HepG2 (cell line): Measurements from ENCODE around the gene GLB1L. TPM values are rescaled to one million over a fixed set of nuclear protein-coding genes. Genes with fewer than 3 reads are reported as not detected.

Source experiments
- ARNTL ChIP-seq: sonication (generic); formaldehyde crosslinking; IDR thresholded peaks from 2 replicates; pipeline ENCODE4 v1.4.0; 2020; ENCODE audit warnings: mild to moderate bottlenecking, missing genetic modification reagents
- BORCS8-MEF2B ChIP-seq: sonication (generic); formaldehyde crosslinking; IDR thresholded peaks from 2 replicates; pipeline ENCODE4 v1.8.0; 2022; ENCODE audit warnings: mild to moderate bottlenecking, missing genetic modification reagents
- BRF2 ChIP-seq: sonication (generic); formaldehyde crosslinking; IDR thresholded peaks from 2 replicates; pipeline ENCODE4 v1.8.1; 2022; ENCODE audit warnings: mild to moderate bottlenecking, missing genetic modification reagents
- EED ChIP-seq: sonication (generic); formaldehyde crosslinking; IDR thresholded peaks from 2 replicates; pipeline ENCODE4 v1.5.0; 2020; ENCODE audit warnings: mild to moderate bottlenecking, missing genetic modification reagents
- GTF2F1 ChIP-seq: fragments of 150-350 bp; IDR thresholded peaks from 2 replicates; pipeline ENCODE4 v1.6.1; 2014; ENCODE audit warnings: low read length
- GTF3A ChIP-seq: sonication (generic); formaldehyde crosslinking; conservative IDR thresholded peaks from 2 replicates; pipeline ENCODE4 v1.4.0; 2020; ENCODE audit warnings: mild to moderate bottlenecking, missing genetic modification reagents
- JDP2 ChIP-seq: sonication (generic); formaldehyde crosslinking; IDR thresholded peaks from 2 replicates; pipeline ENCODE4 v1.8.1; 2022; ENCODE audit warnings: missing genetic modification reagents, borderline replicate concordance
- MAFG ChIP-seq: sonication (generic); formaldehyde crosslinking; IDR thresholded peaks from 2 replicates; pipeline ENCODE4 v1.5.1; 2020; ENCODE audit warnings: mild to moderate bottlenecking, missing genetic modification reagents
- MLX ChIP-seq: IDR thresholded peaks from 2 replicates; pipeline ENCODE4 v1.6.1; 2016
- MTA3 ChIP-seq: sonication (generic); formaldehyde crosslinking; IDR thresholded peaks from 2 replicates; pipeline ENCODE4 v1.4.0; 2020; ENCODE audit warnings: missing genetic modification reagents
- PHF21A ChIP-seq: sonication (generic); formaldehyde crosslinking; IDR thresholded peaks from 2 replicates; pipeline ENCODE4 v1.5.0; 2020; ENCODE audit warnings: mild to moderate bottlenecking, missing genetic modification reagents
- POLR2AphosphoS2 ChIP-seq: IDR thresholded peaks from 2 replicates; pipeline ENCODE4 v1.6.1; 2011; ENCODE audit warnings: low read depth, low read length, improper control_type of control experiment
- SP140L ChIP-seq: sonication (generic); formaldehyde crosslinking; IDR thresholded peaks from 2 replicates; pipeline ENCODE4 v1.4.0; 2020; ENCODE audit warnings: missing genetic modification reagents, borderline replicate concordance
- SRSF4 ChIP-seq: fragments of 200-400 bp; formaldehyde crosslinking; IDR thresholded peaks from one replicate; pipeline ENCODE4 v1.6.1; 2018; ENCODE audit warnings: mild to moderate bottlenecking, low read depth, low read length, moderate library complexity; ENCODE audit not compliant: poor library complexity, severe bottlenecking
- ZBTB4 ChIP-seq: sonication (generic); formaldehyde crosslinking; IDR thresholded peaks from 2 replicates; pipeline ENCODE4 v1.4.0; 2020; ENCODE audit warnings: missing genetic modification reagents, mild to moderate bottlenecking, borderline replicate concordance
- ZFP82 ChIP-seq: sonication (generic); formaldehyde crosslinking; IDR thresholded peaks from 2 replicates; pipeline ENCODE4 v1.5.1; 2020; ENCODE audit warnings: mild to moderate bottlenecking, missing genetic modification reagents, borderline replicate concordance
- ZNF672 ChIP-seq: sonication (generic); formaldehyde crosslinking; IDR thresholded peaks from 2 replicates; pipeline ENCODE4 v1.8.1; 2022; ENCODE audit warnings: missing genetic modification reagents
- ZNF7 ChIP-seq: IDR thresholded peaks from 2 replicates; pipeline ENCODE4 v1.6.1; 2016; ENCODE audit warnings: missing biosample characterization, missing genetic modification reagents
- ZNF761 ChIP-seq: sonication (generic); formaldehyde crosslinking; conservative IDR thresholded peaks from 2 replicates; pipeline ENCODE4 v1.4.0; 2020; ENCODE audit warnings: mild to moderate bottlenecking, missing genetic modification reagents
- polyA plus RNA-seq, 8 experiments: library from polyadenylated mRNA; depleted of rRNA in 3 of 8; stranded (reverse) in 7 of 8; unstranded in 1 of 8; fragments of >200 nt; fragmentation: Illumina TruSeq in 4 of 8; extraction: Trizol in 4 of 8; gene quantifications; 2 replicates each; pipeline versions ENCODE4 v1.2.1 to v1.2.3, GENCODE V29; 2011 to 2016; ENCODE audit warnings: low read depth in 4 of 8, missing spikeins in 1 of 8, mixed read lengths in 1 of 8; ENCODE audit not compliant: insufficient read depth in 1 of 8
- total RNA-seq, 5 experiments: library from RNA; depleted of rRNA; stranded (reverse); fragments of >200 nt; fragmentation: Illumina TruSeq; extraction: Trizol; gene quantifications; 2 replicates each; pipeline ENCODE4 v1.2.3, GENCODE V29; 2016; ENCODE audit warnings: low read depth in 1 of 5
- TF ChIP-seq, protein P1 (sequence below): sonication (generic); formaldehyde crosslinking; IDR thresholded peaks from 2 replicates; pipeline ENCODE4 v1.5.1; 2020; ENCODE audit warnings: missing genetic modification reagents, mild to moderate bottlenecking, borderline replicate concordance
- TF ChIP-seq, protein P2 (sequence below): sonication (generic); formaldehyde crosslinking; conservative IDR thresholded peaks from 2 replicates; pipeline ENCODE4 v1.8.0; 2022; ENCODE audit warnings: mild to moderate bottlenecking, moderate library complexity, missing genetic modification reagents
- TF ChIP-seq, protein P3 (sequence below): sonication (generic); formaldehyde crosslinking; IDR thresholded peaks from 2 replicates; pipeline ENCODE4 v1.8.1; 2023; ENCODE audit warnings: missing genetic modification reagents, mild to moderate bottlenecking, borderline replicate concordance

The GLB1L gene
- total and polyA plus RNA-seq, 2 of the 13 experiments (the other 11 are each of a cell fraction or from before 2014, with no cell fraction given), result 6.8 to 7.3 TPM

- TF ChIP-seq MTA3 (CRISPR knock-in tag) (no peak), BORCS8-MEF2B (CRISPR knock-in tag) (peak; percentile 14; the same call in 1 of the 2 replicates), ZFP82 (CRISPR knock-in tag) (no peak), GTF3A (CRISPR knock-in tag) (no peak), MLX (CRISPR knock-in tag) (no peak), ZNF672 (CRISPR knock-in tag) (no peak), ZNF761 (CRISPR knock-in tag) (no peak), POLR2AphosphoS2 (no peak), MAFG (no peak), GTF2F1 (no peak), PHF21A (CRISPR knock-in tag) (0 out of 2 replicates have a peak, but pooled peaks have one; percentile 31), SRSF4 (no peak), ZBTB4 (CRISPR knock-in tag) (no peak), SP140L (no peak), JDP2 (CRISPR knock-in tag) (no peak), BRF2 (no peak), ZNF7 (CRISPR knock-in tag) (no peak), ARNTL (CRISPR knock-in tag) (peak; percentile 57; the same call in 1 of the 2 replicates), EED (no peak)
- TF ChIP-seq, protein P1, sequence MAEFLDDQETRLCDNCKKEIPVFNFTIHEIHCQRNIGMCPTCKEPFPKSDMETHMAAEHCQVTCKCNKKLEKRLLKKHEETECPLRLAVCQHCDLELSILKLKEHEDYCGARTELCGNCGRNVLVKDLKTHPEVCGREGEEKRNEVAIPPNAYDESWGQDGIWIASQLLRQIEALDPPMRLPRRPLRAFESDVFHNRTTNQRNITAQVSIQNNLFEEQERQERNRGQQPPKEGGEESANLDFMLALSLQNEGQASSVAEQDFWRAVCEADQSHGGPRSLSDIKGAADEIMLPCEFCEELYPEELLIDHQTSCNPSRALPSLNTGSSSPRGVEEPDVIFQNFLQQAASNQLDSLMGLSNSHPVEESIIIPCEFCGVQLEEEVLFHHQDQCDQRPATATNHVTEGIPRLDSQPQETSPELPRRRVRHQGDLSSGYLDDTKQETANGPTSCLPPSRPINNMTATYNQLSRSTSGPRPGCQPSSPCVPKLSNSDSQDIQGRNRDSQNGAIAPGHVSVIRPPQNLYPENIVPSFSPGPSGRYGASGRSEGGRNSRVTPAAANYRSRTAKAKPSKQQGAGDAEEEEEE, result no peak
- TF ChIP-seq, protein P2, sequence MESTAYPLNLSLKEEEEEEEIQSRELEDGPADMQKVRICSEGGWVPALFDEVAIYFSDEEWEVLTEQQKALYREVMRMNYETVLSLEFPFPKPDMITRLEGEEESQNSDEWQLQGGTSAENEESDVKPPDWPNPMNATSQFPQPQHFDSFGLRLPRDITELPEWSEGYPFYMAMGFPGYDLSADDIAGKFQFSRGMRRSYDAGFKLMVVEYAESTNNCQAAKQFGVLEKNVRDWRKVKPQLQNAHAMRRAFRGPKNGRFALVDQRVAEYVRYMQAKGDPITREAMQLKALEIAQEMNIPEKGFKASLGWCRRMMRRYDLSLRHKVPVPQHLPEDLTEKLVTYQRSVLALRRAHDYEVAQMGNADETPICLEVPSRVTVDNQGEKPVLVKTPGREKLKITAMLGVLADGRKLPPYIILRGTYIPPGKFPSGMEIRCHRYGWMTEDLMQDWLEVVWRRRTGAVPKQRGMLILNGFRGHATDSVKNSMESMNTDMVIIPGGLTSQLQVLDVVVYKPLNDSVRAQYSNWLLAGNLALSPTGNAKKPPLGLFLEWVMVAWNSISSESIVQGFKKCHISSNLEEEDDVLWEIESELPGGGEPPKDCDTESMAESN, result no peak
- TF ChIP-seq, protein P3, sequence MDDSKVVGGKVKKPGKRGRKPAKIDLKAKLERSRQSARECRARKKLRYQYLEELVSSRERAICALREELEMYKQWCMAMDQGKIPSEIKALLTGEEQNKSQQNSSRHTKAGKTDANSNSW (CRISPR knock-in tag), result no peak
Observed at GRCh38 chr2:219269362-219270054, 24.3 kb upstream of the GLB1L start (continued).
